NCI-H345 treated with DMSO at 0.1 percent for 48 hours (cell line): ENCODE data around the gene JAML.

Experiments used
- DNase-seq: peaks from one replicate; lab custom pipeline; 2025; ENCODE audit not compliant: unreplicated experiment; lab: John Stamatoyannopoulos, UW

The JAML gene

DNA sequence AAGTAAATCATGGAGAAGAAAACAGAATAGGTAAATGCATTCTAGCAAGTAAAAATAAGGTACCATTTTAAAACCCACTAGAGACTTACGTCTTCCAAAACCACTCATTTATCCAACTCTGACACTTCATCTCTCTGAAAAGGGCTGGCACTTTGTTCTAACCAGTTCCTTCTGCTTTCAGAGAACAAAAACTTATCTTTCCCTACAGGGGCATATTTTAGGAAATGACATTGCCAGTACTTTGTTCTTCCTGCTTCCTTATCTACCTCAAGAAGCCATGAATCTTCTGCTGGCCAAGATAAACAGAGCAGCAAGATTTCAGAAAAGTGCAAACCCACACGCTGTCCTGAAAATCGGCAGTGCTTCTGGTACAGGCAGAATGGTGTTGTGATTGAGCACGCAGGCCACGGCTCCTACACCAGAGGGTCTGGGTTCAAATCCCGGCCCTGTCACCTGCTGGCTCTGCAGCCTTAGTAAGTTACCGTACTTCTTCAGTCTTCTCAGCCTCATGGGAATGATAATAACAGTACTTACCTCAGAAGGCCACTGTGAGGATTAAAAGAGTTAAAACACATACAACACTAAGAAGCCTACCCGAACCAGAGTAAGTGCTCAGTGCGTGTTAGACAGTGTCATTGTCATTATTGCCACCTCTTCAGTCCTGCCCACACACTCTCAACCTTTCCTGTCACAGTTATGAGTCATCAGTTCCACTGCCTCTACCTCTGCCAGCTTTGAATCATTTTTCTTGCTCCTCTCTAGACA lies 16.4 kb upstream of the JAML start:
- DNase-seq: no peak

DNA sequence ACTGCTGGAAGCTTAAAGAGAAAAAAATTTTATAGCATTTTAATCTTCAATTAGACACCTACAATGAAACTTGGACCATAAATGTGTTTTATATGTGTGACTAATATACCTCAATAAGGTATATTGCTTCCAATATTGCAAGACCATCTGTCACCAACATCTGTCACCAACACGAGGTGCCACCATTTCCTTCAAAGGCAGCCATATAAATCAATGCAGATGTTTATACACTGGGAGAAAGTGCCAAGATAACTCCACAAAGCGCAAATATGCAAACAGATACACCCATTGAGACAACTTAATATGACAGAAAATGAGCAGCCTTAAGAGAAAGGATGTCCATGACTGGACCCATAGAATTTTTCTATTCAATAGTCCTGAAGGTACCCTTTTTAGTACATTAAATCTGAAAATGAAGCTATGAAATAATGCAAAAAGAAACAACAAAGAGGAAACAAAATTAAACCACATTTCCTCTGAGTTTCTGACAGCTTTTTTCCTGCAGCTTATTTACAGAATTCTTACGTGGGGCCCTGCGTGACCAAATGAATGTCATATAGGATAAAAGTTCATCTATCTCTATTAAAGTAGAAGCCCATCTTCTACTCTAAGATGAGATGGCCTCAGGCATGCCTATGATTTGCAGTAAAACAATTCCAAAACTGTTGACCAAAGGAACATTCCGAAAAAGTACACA lies 14.8 kb upstream of the JAML start:
- no peak for DNase-seq

DNA sequence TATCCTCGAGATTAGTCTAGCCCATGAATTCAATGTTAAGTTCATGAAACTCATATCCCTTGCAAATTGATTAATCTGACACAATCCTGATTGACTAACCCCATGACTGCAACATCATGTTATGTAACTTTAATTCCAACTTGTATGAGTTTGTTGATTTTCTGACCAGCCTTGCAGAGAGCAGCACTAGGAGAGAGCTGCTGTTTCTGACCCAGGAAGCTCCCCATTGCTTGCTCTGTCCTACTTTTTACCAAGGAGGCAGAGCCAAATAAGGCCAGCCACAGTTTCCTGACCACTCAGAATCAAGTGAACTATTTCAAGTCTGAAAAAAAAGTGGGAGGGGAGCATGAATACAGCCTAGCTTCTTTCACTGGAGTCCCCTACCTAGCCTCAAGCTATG lies 14.1 kb upstream of the JAML start:
- DNase-seq: no peak

DNA sequence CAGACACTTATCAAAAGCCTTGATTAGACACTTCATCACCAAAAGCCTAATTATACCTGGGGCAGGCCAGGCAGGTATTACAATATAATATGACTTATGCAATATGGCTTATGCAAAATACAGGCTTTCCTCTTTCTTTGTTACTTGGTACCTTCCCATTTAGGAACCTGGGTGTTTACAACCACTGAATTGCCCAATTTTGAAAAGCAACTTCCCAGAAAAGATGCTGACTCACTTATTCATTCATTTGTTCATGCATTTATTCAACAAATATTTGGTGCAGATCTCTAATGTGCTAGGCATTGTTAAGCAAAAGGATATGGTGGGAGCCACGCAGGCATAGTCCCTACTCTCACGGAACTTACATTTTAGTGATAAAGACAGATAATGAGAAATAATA lies 13.6 kb upstream of the JAML start:
- no peak for DNase-seq

DNA sequence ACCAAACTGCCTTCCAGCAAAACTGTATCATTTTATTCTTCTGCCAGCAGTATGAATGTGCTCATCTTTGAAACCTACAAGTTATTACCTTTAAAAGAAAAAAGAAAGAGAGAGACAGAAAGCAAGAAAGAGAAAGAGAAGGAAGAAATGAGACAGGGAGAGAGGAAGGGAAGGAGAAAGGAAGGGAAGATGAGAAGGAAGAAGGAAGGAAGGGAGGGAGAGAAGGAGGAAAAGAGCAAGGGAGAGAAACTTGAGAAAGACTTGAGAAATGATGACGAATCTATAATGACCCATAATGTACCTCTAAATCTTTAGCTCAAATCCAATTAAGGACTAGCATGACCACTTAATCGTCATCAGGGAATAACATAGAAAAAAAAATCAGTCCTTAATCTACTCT lies 11.4 kb upstream of the JAML start:
- DNase-seq: no peak

DNA sequence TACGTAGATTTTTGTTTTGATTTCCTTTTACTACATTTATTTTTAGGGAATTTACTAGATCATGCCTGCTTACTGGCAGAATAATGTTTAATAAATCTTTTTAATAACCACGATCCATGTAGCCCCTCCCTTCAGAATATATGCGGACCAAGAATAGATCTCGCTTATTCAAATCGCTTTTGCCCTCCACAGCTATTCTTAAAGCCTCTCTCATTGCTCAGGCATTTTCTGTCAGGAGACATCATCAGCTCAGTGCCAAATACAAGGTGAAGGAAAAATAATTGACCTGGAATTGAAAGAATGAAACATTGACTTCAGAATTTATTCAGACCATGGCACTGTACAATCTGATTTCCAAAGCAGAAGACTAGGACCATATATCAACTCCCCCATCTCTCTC lies 10.0 kb upstream of the JAML start:
- DNase-seq: no peak

DNA sequence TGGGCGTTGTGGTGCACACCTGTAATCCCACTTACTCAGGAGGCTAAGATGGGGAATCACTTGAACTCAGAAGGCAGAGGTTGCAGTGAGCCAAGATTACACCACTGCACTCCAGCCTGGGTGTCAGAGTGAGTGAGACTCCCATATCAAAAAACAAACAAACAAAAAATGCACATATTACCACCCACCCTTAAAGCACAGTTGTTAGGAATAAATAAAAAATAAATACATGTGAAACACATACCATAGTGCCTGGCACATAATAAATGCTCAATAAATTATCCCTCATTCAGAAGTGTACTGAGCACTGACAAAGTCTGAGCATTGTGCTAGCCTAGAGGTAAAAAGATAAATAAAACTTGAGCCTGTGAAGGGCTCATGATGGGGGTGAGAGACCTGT lies 9.0 kb upstream of the JAML start:
- DNase-seq: no peak

DNA sequence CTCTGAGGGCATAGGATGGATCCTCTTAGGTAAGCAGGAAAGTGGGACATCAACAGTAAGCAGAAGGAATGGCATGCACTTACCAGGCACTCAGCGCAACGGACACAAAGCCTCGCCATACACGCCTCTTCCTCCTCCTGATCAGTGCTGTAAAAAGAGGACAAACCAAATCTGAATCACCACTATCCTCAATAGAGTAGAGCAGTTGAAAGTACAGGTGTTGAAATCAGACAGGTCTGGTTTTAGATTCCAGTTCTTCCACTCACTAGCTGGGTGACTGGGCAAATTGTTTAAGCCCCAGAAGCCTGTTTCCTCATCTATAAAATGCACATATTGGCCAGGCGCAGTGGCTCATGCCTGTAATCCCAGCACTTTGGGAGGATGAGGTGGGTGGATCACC lies 8.6 kb upstream of the JAML start:
- no peak for DNase-seq

DNA sequence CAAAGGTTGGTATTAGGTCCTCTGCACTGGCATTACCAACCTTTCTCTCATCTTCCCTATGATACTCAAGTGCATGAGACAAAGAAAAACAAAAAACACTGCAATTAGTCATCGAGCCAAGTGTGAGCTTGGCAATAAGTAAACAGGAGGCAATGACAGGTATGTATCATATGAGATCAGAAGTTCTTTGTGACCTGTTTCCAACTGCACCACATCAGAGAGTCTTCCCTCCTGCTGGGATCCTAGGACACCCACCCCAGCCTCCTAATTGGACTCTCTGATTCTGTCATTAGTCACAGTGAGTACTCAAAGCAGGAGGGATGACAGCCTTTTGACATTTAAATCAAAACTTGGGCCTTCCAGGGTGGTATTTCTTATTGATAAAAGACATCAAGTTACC lies 7.8 kb upstream of the JAML start:
- no peak for DNase-seq

DNA sequence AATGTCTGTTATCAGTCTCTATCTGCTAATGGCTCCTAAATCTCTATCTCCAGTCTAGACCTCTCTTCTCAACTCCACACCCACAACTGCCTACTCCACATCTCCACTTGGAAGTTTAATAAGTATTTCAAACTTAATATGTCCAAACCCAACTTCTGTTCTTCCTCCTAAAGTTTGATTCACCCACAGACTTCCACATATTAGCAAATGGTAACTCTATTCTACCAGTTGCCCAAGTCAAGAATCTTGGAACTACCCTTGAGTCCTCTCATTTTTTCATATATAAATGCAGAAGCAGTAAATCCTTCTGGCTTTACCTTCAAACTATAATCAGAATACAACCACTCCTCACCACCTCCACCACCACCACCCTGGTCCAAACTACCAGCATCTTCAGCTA lies 6.7 kb upstream of the JAML start:
- no peak for DNase-seq

DNA sequence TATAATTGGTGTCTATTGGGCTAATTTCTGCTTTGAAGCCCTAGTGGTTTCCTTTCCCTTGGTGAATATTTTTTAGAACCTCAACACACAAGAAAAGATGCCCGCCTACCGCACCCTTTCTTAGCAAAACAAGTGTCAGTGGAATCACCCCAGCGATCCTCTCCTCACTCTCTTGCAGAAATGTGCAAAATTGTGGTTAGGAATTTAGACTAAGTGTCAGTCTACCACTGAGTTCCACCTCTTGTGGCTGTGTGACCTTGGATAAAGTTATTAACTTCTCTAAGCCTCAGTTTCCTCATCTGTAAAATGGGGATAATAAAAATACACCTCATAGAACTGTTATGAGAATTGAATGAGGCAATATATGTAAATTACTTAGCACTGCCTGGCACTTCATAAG lies 5.3 kb upstream of the JAML start:
- DNase-seq: no peak

DNA sequence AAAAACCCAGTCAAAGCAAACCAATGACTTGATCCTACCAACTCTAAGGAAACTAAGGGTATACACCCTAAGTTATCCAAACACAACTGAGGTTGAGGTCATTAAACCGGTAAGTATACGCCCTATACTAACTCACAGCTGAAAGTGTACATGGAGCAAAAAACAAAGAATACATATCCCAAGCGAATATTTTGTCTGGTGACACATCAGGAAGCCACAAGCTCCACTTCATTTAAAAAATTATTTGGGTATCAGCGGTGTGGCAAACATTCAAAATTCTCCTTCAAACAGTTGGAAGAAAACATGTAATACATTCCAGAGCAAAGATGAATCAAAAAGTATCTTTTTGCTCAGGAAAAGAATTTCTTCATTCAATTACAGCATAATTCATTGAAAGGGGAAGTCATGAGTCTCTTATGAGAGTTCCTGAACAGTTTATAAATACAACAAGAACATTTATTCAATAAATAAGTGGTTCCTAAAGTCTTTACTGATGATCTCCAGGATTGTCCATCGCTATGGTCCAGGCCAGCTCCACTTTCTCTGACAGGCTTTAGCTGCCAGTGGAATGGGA lies 4.5 kb upstream of the JAML start:
- DNase-seq: no peak

DNA sequence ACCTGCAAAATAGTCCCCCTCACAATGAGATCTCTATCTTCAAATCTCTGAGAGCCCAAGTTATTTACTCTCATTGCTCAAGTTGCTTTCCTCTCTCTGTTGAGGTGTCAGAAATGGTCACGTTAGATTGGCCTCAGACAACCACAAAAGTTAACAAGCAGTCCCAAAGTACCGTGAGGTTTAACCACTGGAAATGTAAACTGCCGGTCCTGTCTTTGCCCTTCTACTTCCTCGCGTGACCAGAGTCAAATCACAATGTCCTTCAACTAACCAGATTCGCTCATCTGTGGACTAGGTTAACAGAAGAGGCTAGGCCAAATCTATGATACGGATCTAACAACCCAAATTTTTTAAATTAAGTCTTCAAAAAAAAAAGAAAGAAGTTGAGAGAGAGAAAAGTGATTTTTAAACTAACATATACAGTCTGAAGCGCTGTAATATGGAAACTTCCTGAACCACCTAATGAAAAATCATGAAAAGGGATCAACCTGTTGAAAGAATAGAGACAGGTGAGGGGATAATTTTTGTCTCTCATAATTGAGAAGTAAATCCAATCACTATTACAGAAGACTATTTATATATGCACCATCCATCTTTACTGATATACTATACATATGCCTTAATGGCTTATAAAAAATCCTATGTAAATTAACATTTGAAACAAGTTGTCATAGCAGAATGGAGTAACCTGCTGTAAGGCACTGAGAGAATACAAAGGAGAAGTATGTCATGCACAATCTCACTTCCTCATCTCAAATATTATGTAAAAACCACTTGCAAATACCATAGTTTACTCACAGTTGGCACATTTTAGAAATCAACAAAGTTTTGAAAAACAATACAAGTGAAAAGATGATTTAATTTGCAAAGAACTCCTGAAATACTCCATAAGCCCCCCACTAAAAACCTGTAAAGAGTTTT lies 3.3 kb upstream of the JAML start:
- DNase-seq: no peak

DNA sequence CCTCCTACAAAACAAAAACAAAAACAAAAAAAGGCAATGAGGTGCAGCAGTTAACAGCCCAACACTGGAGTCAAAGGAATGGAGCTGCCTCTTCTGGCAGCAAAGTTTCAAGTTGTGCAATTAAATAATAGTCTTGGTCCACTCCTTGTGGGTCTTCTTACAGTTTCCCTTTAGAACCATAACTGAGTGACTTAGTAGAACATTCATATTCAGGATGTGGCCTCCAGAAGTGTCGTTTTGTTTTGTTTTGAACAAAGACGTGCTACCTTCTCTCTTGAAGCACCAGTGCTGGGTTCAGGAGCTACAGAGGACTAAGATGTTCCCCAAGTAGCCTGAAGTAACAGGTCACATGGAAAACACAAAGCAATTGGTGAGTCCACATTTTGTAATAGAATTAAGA lies 2.0 kb upstream of the JAML start:
- no peak for DNase-seq

DNA sequence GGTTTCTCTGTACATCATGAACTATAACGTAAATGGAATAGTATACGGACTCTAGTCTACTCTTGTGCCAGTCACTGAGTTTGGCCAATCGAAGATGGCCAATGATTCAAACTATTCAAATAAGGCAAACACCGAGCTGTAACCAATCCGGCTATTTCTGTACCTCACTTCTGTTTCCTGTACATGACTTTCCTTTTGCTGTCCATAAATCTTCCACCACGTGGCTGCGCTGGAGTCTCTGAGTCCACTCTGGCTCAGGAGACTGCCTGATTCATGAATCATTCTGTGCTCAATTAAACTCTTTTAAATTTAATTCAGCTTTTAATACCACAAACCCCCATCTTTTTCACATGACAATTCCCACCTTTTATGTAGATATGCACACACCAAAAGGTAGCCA lies 1.5 kb upstream of the JAML start:
- DNase-seq: no peak

DNA sequence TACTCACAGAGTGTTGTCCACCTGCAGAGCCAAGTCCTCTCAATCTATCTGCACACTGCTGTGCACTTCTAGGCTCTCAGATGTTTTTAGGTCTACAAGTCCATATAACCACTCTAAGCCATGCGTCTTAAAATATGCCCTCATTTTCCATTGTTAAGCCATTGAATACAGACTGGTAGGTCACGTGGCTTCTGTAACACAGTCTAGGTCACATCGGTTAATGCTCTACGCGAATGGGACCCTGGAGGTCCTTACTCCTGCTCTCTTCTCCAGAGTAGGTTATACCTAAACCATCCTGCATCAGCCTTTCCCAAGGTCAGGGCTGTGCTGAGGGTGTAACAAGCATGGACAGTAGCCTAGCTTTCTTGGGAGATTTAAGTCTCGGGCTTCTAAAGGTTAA lies 819 bp downstream of the JAML start:
- DNase-seq: no peak

DNA sequence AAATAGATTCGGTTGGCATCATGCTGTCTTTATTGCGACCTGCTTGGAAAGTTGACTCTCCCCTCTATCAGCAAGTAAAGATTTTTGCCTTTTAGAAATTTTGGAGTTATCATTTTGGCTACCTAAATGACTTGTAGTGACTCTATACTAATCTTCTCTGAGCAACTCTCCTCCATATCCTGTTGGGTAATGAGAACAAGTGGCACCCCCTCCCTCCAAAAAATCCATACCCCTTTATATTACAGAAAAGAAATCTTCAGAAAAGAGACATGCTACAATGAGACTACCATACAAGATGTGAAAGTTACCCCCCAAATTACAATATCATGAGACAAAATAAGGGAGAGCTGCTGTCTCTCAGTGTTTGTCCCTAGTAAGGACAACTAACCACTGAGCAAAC lies 1.2 kb downstream of the JAML start:
- DNase-seq: no peak

DNA sequence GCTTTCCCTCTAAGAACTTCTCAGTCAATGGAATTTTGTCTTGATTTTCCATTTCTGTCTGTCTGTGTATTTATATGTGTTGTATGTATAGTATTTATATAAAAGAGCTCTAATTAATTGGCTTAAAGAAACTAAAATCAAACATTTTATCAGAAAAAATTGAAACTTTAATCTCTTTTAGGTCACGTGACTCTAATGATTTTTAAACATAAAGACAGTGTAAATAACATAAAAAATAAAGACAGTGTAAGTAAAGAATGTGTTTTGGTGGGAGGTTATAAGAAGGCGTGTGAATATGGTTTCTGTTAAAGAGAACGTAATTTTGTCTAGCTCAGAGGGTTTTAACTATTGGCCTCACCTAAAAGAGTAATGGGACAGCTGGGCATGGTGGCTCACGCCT lies 2.4 kb downstream of the JAML start:
- DNase-seq: no peak

DNA sequence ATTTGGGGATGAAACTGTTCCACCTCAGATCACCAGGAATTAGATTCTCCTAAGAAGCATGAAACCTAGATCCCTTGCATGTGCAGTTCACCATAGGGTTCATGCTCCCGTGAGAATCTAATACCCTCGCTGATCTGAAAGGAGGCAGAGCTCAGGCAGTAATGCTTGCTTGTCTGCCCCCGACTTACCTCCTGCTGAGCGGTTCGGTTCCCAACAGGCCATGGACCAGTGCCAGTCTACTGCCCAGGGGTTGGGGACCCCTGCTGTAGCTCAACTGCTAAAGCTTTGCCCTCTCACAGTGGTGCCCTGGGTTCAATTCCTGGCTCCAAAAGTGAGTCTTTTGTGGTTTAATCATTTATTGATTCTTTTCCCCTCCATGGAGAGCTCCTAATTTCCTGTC lies 3.4 kb downstream of the JAML start:
- DNase-seq: no peak

DNA sequence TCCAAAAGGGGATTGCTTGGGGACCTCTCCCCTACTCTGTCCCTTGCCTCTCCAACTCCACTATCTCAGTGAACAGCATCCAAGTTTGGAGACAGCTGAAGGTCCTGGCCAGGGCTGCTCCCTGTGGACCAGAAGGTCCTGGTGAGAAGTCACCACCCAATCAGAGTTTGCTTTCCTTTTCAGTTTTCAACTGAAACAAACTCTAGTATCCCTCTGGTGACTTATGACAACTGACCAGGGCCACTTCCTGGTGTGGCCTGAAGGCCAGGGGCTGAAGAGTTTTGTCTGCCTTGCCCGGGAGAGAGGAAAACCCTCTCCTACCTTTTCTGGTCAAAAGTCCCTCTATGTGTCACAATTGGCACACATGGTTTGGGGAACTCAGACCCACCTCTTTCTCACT lies 5.1 kb downstream of the JAML start:
- DNase-seq: no peak

DNA sequence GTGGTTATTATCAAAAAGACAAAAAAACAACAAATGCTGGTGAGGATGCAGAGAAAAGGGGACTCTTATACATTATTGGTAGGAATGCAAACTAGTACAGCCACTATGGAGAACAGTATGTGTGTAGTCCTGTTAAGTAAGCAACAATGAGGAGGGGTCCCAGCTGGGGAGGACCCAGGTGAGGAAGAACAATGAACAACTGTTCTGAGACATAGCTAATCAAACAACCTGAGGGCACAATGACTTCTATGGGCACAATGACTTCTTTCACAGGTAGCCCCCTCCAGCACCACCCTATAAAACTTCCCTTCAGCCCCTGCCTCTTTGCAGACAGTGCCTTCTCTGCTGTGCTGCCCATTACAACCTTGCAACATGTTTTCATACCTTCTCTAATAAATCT lies 5.6 kb downstream of the JAML start:
- DNase-seq: no peak

DNA sequence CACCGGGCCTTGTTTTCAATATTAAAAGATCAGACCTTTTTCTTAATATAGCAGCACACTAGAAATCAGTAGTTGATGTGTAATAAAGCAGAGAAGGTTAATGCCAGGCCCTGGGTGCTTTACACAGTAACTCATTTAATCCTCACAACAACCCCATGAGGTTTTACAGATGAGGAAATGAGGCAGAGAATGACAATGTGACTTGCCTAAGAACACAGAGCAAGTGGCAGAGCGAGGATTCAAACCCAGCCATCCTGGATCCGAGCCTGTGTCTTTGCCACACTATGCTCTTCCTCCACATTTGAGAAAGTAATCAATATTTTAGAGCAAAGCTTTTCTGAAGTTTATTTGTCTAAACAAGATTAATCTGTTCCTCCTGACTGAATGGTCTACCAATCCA lies 7.2 kb downstream of the JAML start:
- DNase-seq: no peak
